Gastrocnemius medialis (tissue), 4 donors: ENCODE results near the gene WDFY3. TPM values are rescaled to one million over a fixed set of nuclear protein-coding genes. Genes with fewer than 3 reads are reported as not detected.

Experiments used
- ATAC-seq, 2 donors: fragments of 150-250 bp; one replicate each; pipeline ENCODE4 v1.9.1; 2016
- DNase-seq, 2 donors: peaks; one replicate each; pipeline ENCODE4 v3.0.0-alpha.2; 2019
- H3K27ac ChIP-seq, 4 donors: fragments of 200-600 bp; sonication (generic); 1 replicate in 1 of 4; 2 replicates in 3 of 4; pipeline ENCODE4 v1.5.1; 2016 to 2018; ENCODE audit warnings: mild to moderate bottlenecking in 2 of 4, moderate library complexity in 1 of 4
- H3K27me3 ChIP-seq, 3 donors: fragments of 200-600 bp; sonication (generic) in 2 of 3; 1 replicate in 1 of 3; 2 replicates in 2 of 3; pipeline versions ENCODE4 v1.5.1 to v1.6.0; 2016 to 2019; ENCODE audit warnings: mild to moderate bottlenecking in 1 of 3, moderate library complexity in 1 of 3
- H3K36me3 ChIP-seq, 2 donors: fragments of 200-600 bp; sonication (generic) in 1 of 2; one replicate each; pipeline ENCODE4 v1.5.1; 2017 to 2018
- H3K4me1 ChIP-seq, 2 donors: fragments of 200-600 bp; sonication (generic) in 1 of 2; one replicate each; pipeline ENCODE4 v1.5.1; 2016 to 2017; ENCODE audit warnings: mild to moderate bottlenecking in 2 of 2
- H3K4me3 ChIP-seq, 4 donors: fragments of 200-600 bp; sonication (generic) in 3 of 4; 1 replicate in 1 of 4; 2 replicates in 3 of 4; pipeline ENCODE4 v1.5.1; 2016 to 2019; ENCODE audit warnings: mild to moderate bottlenecking in 2 of 4
- H3K9me3 ChIP-seq, 3 donors: fragments of 200-600 bp; sonication (generic) in 2 of 3; 1 replicate in 1 of 3; 2 replicates in 2 of 3; pipeline ENCODE4 v1.5.1; 2016 to 2019
- CTCF ChIP-seq, 5 experiments: fragments of 450-650 bp in 3 of 5; fragments of 200-600 bp in 2 of 5; sonication (generic) in 2 of 5; IDR thresholded peaks in 4 of 5; conservative IDR thresholded peaks in 1 of 5; 1 replicate in 4 of 5; 2 replicates in 1 of 5; pipeline ENCODE4 v1.5.1; 2016 to 2019; ENCODE audit warnings: antibody characterized with exemption in 5 of 5, mild to moderate bottlenecking in 3 of 5, moderate library complexity in 3 of 5
- POLR2A ChIP-seq, 2 donors: fragments of 450-650 bp; IDR thresholded peaks; one replicate each; pipeline ENCODE4 v1.6.1; 2017; ENCODE audit warnings: antibody characterized with exemption in 2 of 2, mild to moderate bottlenecking in 2 of 2, moderate library complexity in 2 of 2
- in situ Hi-C, 4 donors: fragments of 200-750 bp; cut with MboI; loops; one replicate each; pipeline versions ENCODE4 v1.15.0 to v1.8.0; 2017; ENCODE audit warnings: low sequenced_read_pairs in 4 of 4
- intact Hi-C: fragments of 100-400 bp; cut with DNase I; formaldehyde crosslinking; loops from one replicate; pipeline ENCODE4 v1.15.1; 2023; ENCODE audit warnings: low total_unique reads
- total RNA-seq, 4 donors: library from RNA; depleted of rRNA; stranded (reverse); fragments of >200 nt; gene quantifications; one replicate each; pipeline versions ENCODE4 v1.1.0 to v1.2.3, GENCODE V29; 2016

Gene WDFY3
- total RNA-seq, 4 donors from 2014 or later, result 28.3 to 65.9 (median 36.4) TPM

- Histone ChIP-seq H3K9me3 (no peaks in the 10 kb centered on the region), H3K4me1 (no peaks in the 10 kb centered on the region), H3K36me3 (peaks cover 0 to 88% of the 10 kb centered on the region in 2 donors), H3K27ac (no peak overlapping the region), H3K27me3 (no peaks in the 10 kb centered on the region), H3K4me3 (no peak overlapping the region)
- intact Hi-C loops, result no loop called here
- ATAC-seq (no peak), DNase-seq (no peak)
- in situ Hi-C loops, result no loop called here
- no peak for TF ChIP-seq POLR2A (IDR thresholded peaks at IDR 0.05)
- TF ChIP-seq CTCF (IDR thresholded peaks at IDR 0.05 in 4 of 5, conservative IDR thresholded peaks at IDR 0.05 in 1 of 5), result no peak
Observed at GRCh38 chr4:84710548-84710947, 255.9 kb downstream of the WDFY3 start.

GRCh38 chr4:84708406-84709135, 257.9 kb downstream of the WDFY3 start:
- no peaks in the 10 kb centered on the region for H3K9me3 ChIP-seq
- H3K27ac ChIP-seq, result no peak overlapping the region
- no peak for ATAC-seq
- peaks cover 0 to 89% of the 10 kb centered on the region in 2 donors for H3K36me3 ChIP-seq
- intact Hi-C loops (no loop called here), in situ Hi-C loops (no loop called here)
- no peak for DNase-seq
- no peaks in the 10 kb centered on the region for H3K27me3 ChIP-seq
- no peak overlapping the region for H3K4me3 ChIP-seq
- no peaks in the 10 kb centered on the region for H3K4me1 ChIP-seq
- TF ChIP-seq CTCF (IDR thresholded peaks at IDR 0.05 in 4 of 5, conservative IDR thresholded peaks at IDR 0.05 in 1 of 5) (no peak), POLR2A (IDR thresholded peaks at IDR 0.05) (no peak)

GRCh38 chr4:84706286-84706685, 260.2 kb downstream of the WDFY3 start:
- Histone ChIP-seq H3K27me3 (no peaks in the 10 kb centered on the region), H3K9me3 (no peaks in the 10 kb centered on the region), H3K27ac (no peak overlapping the region), H3K4me1 (no peaks in the 10 kb centered on the region), H3K4me3 (no peak overlapping the region), H3K36me3 (peaks cover 0 to 89% of the 10 kb centered on the region in 2 donors)
- in situ Hi-C loops, result no loop called here
- no peak for DNase-seq
- TF ChIP-seq CTCF (IDR thresholded peaks at IDR 0.05 in 4 of 5, conservative IDR thresholded peaks at IDR 0.05 in 1 of 5) (no peak), POLR2A (IDR thresholded peaks at IDR 0.05) (no peak)
- no peak for ATAC-seq
- intact Hi-C loops, result no loop called here

GRCh38 chr4:84699001-84699671, 267.4 kb downstream of the WDFY3 start:
- Histone ChIP-seq H3K4me1 (no peaks in the 10 kb centered on the region), H3K27ac (no peak overlapping the region), H3K27me3 (no peaks in the 10 kb centered on the region), H3K4me3 (no peak overlapping the region), H3K9me3 (no peaks in the 10 kb centered on the region), H3K36me3 (peaks cover 0 to 91% of the 10 kb centered on the region in 2 donors)
- TF ChIP-seq POLR2A (IDR thresholded peaks at IDR 0.05) (no peak), CTCF (IDR thresholded peaks at IDR 0.05 in 4 of 5, conservative IDR thresholded peaks at IDR 0.05 in 1 of 5) (no peak)
- intact Hi-C loops (no loop called here), in situ Hi-C loops (no loop called here)
- ATAC-seq (no peak), DNase-seq (no peak)
